Smooth muscle cell (in vitro differentiated cells): ENCODE measurements around the gene MCTP2. TPM values are rescaled to one million over a fixed set of nuclear protein-coding genes. Genes with fewer than 3 reads are reported as not detected.

ENCODE experiments used
- DNase-seq: peaks from one replicate; lab custom pipeline; 2025; ENCODE audit not compliant: unreplicated experiment; lab: John Stamatoyannopoulos, UW
- H2AFZ ChIP-seq: fragments of 200-600 bp; sonication (generic); 2 replicates; pipeline ENCODE4 v1.6.0; 2016; ENCODE audit warnings: antibody characterized with exemption, low read depth, mild to moderate bottlenecking
- H3F3A ChIP-seq: fragments of 200-600 bp; sonication (generic); 2 replicates; pipeline ENCODE4 v1.6.0; 2017; ENCODE audit warnings: antibody characterized with exemption, low read depth
- H3K27ac ChIP-seq: fragments of 200-600 bp; sonication (generic); 2 replicates; pipeline ENCODE4 v1.5.1; 2016; ENCODE audit warnings: low read depth, mild to moderate bottlenecking
- H3K27me3 ChIP-seq: fragments of 200-600 bp; sonication (generic); 2 replicates; pipeline ENCODE4 v1.6.1; 2016; ENCODE audit warnings: low read depth, mild to moderate bottlenecking
- H3K36me3 ChIP-seq: fragments of 200-600 bp; sonication (generic); 2 replicates; pipeline ENCODE4 v1.5.1; 2016; ENCODE audit warnings: low read depth
- H3K4me1 ChIP-seq: fragments of 200-600 bp; sonication (generic); 2 replicates; pipeline ENCODE4 v1.5.1; 2016; ENCODE audit warnings: low read depth
- H3K4me2 ChIP-seq: fragments of 200-600 bp; sonication (generic); 2 replicates; pipeline ENCODE4 v1.6.0; 2016; ENCODE audit warnings: mild to moderate bottlenecking
- H3K4me3 ChIP-seq: fragments of 200-600 bp; sonication (generic); 2 replicates; pipeline ENCODE4 v1.5.1; 2016; ENCODE audit warnings: mild to moderate bottlenecking
- H3K79me2 ChIP-seq: fragments of 200-600 bp; sonication (generic); 2 replicates; pipeline ENCODE4 v1.6.0; 2016; ENCODE audit warnings: low read depth, mild to moderate bottlenecking
- H3K9ac ChIP-seq: fragments of 200-600 bp; sonication (generic); 2 replicates; pipeline ENCODE4 v1.6.0; 2016; ENCODE audit warnings: low read depth
- H3K9me3 ChIP-seq: fragments of 200-600 bp; sonication (generic); replicated peaks from 2 replicates; pipeline ENCODE4 v1.5.1; 2016; ENCODE audit warnings: low read depth
- H4K20me1 ChIP-seq: fragments of 200-600 bp; sonication (generic); 2 replicates; pipeline ENCODE4 v1.6.0; 2016; ENCODE audit warnings: low read depth
- WGBS: methylation state at CpG from one replicate; pipeline ENCODE4 v1.1.7; 2016; ENCODE audit warnings: low lambda C conversion rate; 5-methylcytosine and 5-hydroxymethylcytosine counted together
- polyA plus RNA-seq: library from polyadenylated mRNA; unstranded; fragments of >200 nt; fragmentation: Nextera tagmentation; extraction: Ambion mirVana; gene quantifications from 2 replicates; pipeline ENCODE4 v1.2.1, GENCODE V29; 2016
- total RNA-seq: library from RNA; depleted of rRNA; stranded (reverse); fragments of >200 nt; gene quantifications from 2 replicates; pipeline ENCODE4 v1.2.3, GENCODE V29; 2014
- TF ChIP-seq, protein P1 (sequence below): fragments of 200-600 bp; sonication (generic); IDR thresholded peaks from 2 replicates; pipeline ENCODE4 v1.5.1; 2017; ENCODE audit warnings: borderline replicate concordance, mild to moderate bottlenecking, antibody characterized with exemption; ENCODE audit not compliant: insufficient read depth, poor library complexity, severe bottlenecking

Gene MCTP2
- total and polyA plus RNA-seq, 2 experiments from 2014 or later: 12.1 to 32.1 TPM

DNA sequence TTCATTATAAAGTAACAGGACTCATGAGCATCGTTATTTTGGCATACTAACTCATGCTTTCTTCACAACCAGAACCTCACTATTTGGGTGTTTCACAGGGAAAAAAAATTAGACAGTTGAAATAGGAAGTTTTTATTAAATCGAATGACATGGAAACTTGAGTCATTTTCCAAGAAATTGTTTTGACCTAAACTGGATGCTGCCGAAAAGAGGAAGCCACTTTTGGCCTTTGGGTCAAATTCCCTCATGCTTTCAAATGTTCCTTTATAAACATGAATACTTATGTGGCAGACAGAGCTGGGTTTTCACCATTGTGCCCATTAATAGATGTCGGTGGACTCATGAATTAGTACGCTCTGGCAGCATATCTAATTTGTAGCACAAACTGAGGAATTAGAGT lies 224.9 kb downstream of the MCTP2 start:
- Histone ChIP-seq H3F3A (no peaks in the 10 kb centered on the region), H3K79me2 (no peaks in the 10 kb centered on the region), H3K27ac (no peak overlapping the region), H2AFZ (no peak overlapping the region), H3K9ac (no peak overlapping the region), H3K36me3 (no peaks in the 10 kb centered on the region), H3K27me3 (no peaks in the 10 kb centered on the region), H3K4me1 (no peaks in the 10 kb centered on the region), H3K4me3 (no peak overlapping the region), H3K4me2 (no peak overlapping the region), H3K9me3 (no peaks in the 10 kb centered on the region), H4K20me1 (no peaks in the 10 kb centered on the region)
- TF ChIP-seq, protein P1, sequence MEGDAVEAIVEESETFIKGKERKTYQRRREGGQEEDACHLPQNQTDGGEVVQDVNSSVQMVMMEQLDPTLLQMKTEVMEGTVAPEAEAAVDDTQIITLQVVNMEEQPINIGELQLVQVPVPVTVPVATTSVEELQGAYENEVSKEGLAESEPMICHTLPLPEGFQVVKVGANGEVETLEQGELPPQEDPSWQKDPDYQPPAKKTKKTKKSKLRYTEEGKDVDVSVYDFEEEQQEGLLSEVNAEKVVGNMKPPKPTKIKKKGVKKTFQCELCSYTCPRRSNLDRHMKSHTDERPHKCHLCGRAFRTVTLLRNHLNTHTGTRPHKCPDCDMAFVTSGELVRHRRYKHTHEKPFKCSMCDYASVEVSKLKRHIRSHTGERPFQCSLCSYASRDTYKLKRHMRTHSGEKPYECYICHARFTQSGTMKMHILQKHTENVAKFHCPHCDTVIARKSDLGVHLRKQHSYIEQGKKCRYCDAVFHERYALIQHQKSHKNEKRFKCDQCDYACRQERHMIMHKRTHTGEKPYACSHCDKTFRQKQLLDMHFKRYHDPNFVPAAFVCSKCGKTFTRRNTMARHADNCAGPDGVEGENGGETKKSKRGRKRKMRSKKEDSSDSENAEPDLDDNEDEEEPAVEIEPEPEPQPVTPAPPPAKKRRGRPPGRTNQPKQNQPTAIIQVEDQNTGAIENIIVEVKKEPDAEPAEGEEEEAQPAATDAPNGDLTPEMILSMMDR: no peak
- WGBS: 98% methylated on average over 5 of the region's 5 CpGs
- no peak for DNase-seq

DNA sequence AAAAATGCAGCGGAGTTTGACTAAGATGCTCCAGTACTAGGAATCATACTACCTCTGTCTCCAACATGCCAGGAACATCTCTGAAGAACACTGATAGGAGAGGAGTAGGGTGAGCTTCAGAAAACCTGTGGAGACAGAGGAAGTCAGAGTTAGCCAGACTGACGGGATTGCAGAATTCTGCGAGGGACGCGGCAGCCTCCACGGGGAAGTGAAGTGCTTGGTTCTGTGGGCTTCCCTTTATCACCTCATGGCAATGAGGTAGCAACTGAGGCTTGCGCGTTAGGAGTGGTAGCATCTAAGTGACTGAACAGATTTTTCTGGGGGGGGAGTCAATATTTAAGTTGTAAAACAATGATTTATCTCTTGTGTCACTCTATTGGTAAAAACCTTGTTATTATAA lies 226.3 kb downstream of the MCTP2 start:
- TF ChIP-seq, protein P1: no peak
- H3K9me3 ChIP-seq: no peaks in the 10 kb centered on the region
- 91% methylated on average over 8 of the region's 8 CpGs for WGBS

DNA sequence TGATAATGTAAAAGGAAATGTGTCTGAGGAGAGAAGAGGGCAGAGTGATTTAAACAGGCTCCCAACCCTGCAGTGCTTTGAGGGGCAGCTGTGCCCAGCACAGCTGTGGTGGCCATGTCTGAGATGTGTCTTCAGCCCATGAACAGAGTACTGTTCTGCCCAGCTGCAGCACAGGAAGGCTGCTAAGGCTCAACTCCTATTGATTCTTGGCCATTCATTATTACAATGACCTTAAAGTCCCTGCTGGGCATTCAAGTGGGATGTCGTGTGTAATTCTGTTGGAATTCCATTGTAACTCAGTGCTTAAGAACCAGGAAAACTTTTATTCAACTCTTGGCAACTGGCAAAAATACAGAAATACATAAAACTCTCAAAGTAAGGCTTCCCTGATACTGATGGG lies 229.3 kb downstream of the MCTP2 start:
- WGBS: 100% methylated on average over 1 of the region's 1 CpG
- H3K27ac ChIP-seq: no peak overlapping the region

More for the DNA sequence above, 226.3 kb downstream of the MCTP2 start:
- Histone ChIP-seq H4K20me1 (no peaks in the 10 kb centered on the region), H2AFZ (no peak overlapping the region), H3K9ac (no peak overlapping the region), H3K27ac (no peak overlapping the region), H3F3A (no peaks in the 10 kb centered on the region), H3K27me3 (no peaks in the 10 kb centered on the region), H3K79me2 (no peaks in the 10 kb centered on the region), H3K4me3 (no peak overlapping the region), H3K4me1 (no peaks in the 10 kb centered on the region), H3K36me3 (no peaks in the 10 kb centered on the region), H3K4me2 (no peak overlapping the region)
- no peak for DNase-seq

DNA sequence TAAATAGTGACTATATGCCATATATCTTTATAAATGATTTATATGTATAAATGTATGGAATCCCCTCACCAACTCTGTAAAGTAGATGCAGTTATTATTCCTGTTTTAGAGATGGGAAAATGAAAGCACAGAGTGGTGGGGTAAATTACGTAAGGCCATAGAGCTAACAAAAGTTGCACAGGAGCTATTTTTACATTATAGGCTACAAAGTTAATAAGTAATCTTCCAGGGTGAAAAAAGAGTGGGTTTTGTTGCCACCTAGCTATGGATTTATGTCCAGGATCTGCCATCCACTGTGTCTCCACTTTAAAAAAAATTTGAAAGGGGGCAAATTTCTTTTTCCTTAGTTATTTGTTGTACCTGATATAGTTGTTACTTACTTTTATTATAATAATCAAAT lies 235.7 kb downstream of the MCTP2 start:
- no peak overlapping the region for H3K9ac ChIP-seq
- no peak overlapping the region for H3K4me2 ChIP-seq
- no peaks in the 10 kb centered on the region for H3F3A ChIP-seq
- no peaks in the 10 kb centered on the region for H3K9me3 ChIP-seq
- TF ChIP-seq, protein P1: no peak
- no peaks in the 10 kb centered on the region for H3K27me3 ChIP-seq
- H3K36me3 ChIP-seq: no peaks in the 10 kb centered on the region
- H3K4me1 ChIP-seq: no peaks in the 10 kb centered on the region
- no peak overlapping the region for H2AFZ ChIP-seq
- H4K20me1 ChIP-seq: no peaks in the 10 kb centered on the region
- no peak overlapping the region for H3K4me3 ChIP-seq
- WGBS: 96% methylated on average over 1 of the region's 1 CpG
- H3K79me2 ChIP-seq: no peaks in the 10 kb centered on the region
- no peak overlapping the region for H3K27ac ChIP-seq
- DNase-seq: no peak

More for the DNA sequence above, 229.3 kb downstream of the MCTP2 start:
- Histone ChIP-seq H3K9me3 (no peaks in the 10 kb centered on the region), H3K36me3 (no peaks in the 10 kb centered on the region), H3K27me3 (no peaks in the 10 kb centered on the region), H3K4me2 (no peak overlapping the region), H3K4me3 (no peak overlapping the region), H3K9ac (no peak overlapping the region), H3K79me2 (no peaks in the 10 kb centered on the region), H3F3A (no peaks in the 10 kb centered on the region), H3K4me1 (no peaks in the 10 kb centered on the region), H2AFZ (no peak overlapping the region), H4K20me1 (no peaks in the 10 kb centered on the region)
- TF ChIP-seq, protein P1: no peak
- no peak for DNase-seq
